Astrocyte (in vitro differentiated cells and primary cell): ENCODE results near the gene HYAL2. TPM values are rescaled to one million over a fixed set of nuclear protein-coding genes. Genes with fewer than 3 reads are reported as not detected.

Experiments
- DNase-seq: peaks from one replicate; pipeline ENCODE4 v3.0.0-alpha.2; 2010; ENCODE audit warnings: low read depth
- FAIRE-seq: peaks from 2 replicates; lab custom pipeline; 2011; peaks lifted over from hg19 to GRCh38; lab: Jason Lieb, UNC
- H2AFZ ChIP-seq: 2 replicates; pipeline ENCODE4 v1.6.0; 2012; ENCODE audit warnings: low read depth, low read length, inconsistent platforms
- H3K27ac ChIP-seq: 2 replicates; pipeline ENCODE4 v1.5.1; 2011; ENCODE audit warnings: low read depth, low read length, inconsistent platforms
- H3K27me3 ChIP-seq: 2 replicates; pipeline ENCODE4 v1.6.0; 2011; ENCODE audit warnings: low read length, inconsistent platforms; ENCODE audit not compliant: insufficient read depth
- H3K36me3 ChIP-seq: 2 replicates; pipeline ENCODE4 v1.5.1; 2011; ENCODE audit warnings: low read length, inconsistent platforms; ENCODE audit not compliant: insufficient read depth
- H3K4me1 ChIP-seq: 2 replicates; pipeline ENCODE4 v1.5.1; 2011; ENCODE audit warnings: low read length, inconsistent platforms; ENCODE audit not compliant: insufficient read depth
- H3K4me2 ChIP-seq: 2 replicates; pipeline ENCODE4 v1.6.0; 2012; ENCODE audit warnings: low read length, inconsistent platforms
- H3K4me3 ChIP-seq: 2 replicates; pipeline ENCODE4 v1.5.1; 2011; ENCODE audit warnings: low read depth, mild to moderate bottlenecking, low read length, inconsistent platforms; ENCODE audit not compliant: insufficient read depth
- H3K79me2 ChIP-seq: 2 replicates; pipeline ENCODE4 v1.6.0; 2012; ENCODE audit warnings: mild to moderate bottlenecking, low read length, inconsistent platforms; ENCODE audit not compliant: insufficient read depth
- H3K9ac ChIP-seq: 2 replicates; pipeline ENCODE4 v1.6.0; 2012; ENCODE audit warnings: mild to moderate bottlenecking, low read length, inconsistent platforms
- H3K9me3 ChIP-seq: 2 replicates; pipeline ENCODE4 v1.5.1; 2012; ENCODE audit warnings: low read depth, mild to moderate bottlenecking, low read length, inconsistent platforms; ENCODE audit not compliant: insufficient read depth
- H4K20me1 ChIP-seq: 2 replicates; pipeline ENCODE4 v1.6.0; 2012; ENCODE audit warnings: low read length, inconsistent platforms; ENCODE audit not compliant: insufficient read depth
- H3K27ac Mint-ChIP-seq: one replicate; pipeline ENCODE4 v1.8.0; 2021; ENCODE audit warnings: mild to moderate bottlenecking, mixed read lengths; ENCODE audit not compliant: unreplicated experiment
- H3K27me3 Mint-ChIP-seq: one replicate; pipeline ENCODE4 v1.8.0; 2021; ENCODE audit warnings: low read depth, mixed read lengths; ENCODE audit not compliant: unreplicated experiment
- H3K36me3 Mint-ChIP-seq: one replicate; pipeline ENCODE4 v1.8.0; 2021; ENCODE audit warnings: low read depth, mixed read lengths; ENCODE audit not compliant: unreplicated experiment
- H3K4me1 Mint-ChIP-seq: one replicate; pipeline ENCODE4 v1.8.0; 2021; ENCODE audit warnings: low read depth, mixed read lengths; ENCODE audit not compliant: unreplicated experiment
- H3K4me3 Mint-ChIP-seq: one replicate; pipeline ENCODE4 v1.8.0; 2021; ENCODE audit warnings: mild to moderate bottlenecking, moderate library complexity, mixed read lengths; ENCODE audit not compliant: unreplicated experiment
- H3K9me3 Mint-ChIP-seq: one replicate; pipeline ENCODE4 v1.8.0; 2021; ENCODE audit warnings: mild to moderate bottlenecking, mixed read lengths; ENCODE audit not compliant: unreplicated experiment
- EZH2 ChIP-seq: IDR thresholded peaks from 2 replicates; pipeline ENCODE4 v1.6.1; 2012; ENCODE audit warnings: mild to moderate bottlenecking, low read length, inconsistent platforms; ENCODE audit not compliant: insufficient read depth
- total RNA-seq: library from RNA; stranded (reverse); gene quantifications from 2 replicates; pipeline ENCODE4 v1.2.1, GENCODE V29; 2021
- TF ChIP-seq, protein P1 (sequence below): IDR thresholded peaks from 2 replicates; pipeline ENCODE4 v1.5.1; 2011; ENCODE audit warnings: low read depth, mild to moderate bottlenecking, inconsistent platforms, low read length, moderate library complexity; ENCODE audit not compliant: insufficient read depth

HYAL2 gene
- total RNA-seq, 1 donor from 2014 or later = 42.9 TPM

DNA sequence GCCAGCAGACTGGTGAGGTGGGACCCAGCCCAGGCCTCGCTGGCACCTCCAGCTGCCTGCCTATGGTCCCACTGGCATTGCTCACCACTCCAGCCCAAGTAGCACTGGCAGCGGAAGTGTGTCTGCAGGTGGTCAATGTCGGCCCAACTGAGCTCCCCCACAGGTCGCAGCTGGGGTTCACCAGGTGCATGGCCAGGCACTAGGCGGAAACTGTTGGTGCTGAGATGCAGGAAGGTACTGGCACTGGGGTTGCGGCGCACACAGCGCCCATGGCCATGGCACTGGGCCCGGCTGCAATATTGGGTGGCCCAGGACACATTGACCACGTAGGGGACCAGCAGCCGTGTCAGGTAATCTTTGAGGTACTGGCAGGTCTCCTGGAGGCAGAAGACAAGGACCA lies 4.4 kb downstream of the HYAL2 start:
- Mint-ChIP-seq H3K9me3 (no peaks in the 10 kb centered on the region), H3K27me3 (no peaks in the 10 kb centered on the region), H3K4me1 (peaks cover 22% of the 10 kb centered on the region), H3K27ac (no peak overlapping the region), H3K36me3 (peaks cover 22% of the 10 kb centered on the region), H3K4me3 (no peak overlapping the region)
- no peak overlapping the region for H3K9ac ChIP-seq
- no peak overlapping the region for H3K4me3 ChIP-seq
- peaks cover 40% of the 10 kb centered on the region for H3K79me2 ChIP-seq
- H3K36me3 ChIP-seq = peaks cover 8% of the 10 kb centered on the region
- no peak overlapping the region for H3K27ac ChIP-seq
- H3K4me2 ChIP-seq = peak overlapping the region; percentile 93
- H3K27me3 ChIP-seq = no peaks in the 10 kb centered on the region
- no peaks in the 10 kb centered on the region for H3K9me3 ChIP-seq
- H3K4me1 ChIP-seq = peaks cover 29% of the 10 kb centered on the region
- DNase-seq (no peak), FAIRE-seq (no peak)
- H4K20me1 ChIP-seq = peaks cover 58% of the 10 kb centered on the region
- no peak overlapping the region for H2AFZ ChIP-seq
- TF ChIP-seq EZH2 = no peak
- TF ChIP-seq, protein P1, sequence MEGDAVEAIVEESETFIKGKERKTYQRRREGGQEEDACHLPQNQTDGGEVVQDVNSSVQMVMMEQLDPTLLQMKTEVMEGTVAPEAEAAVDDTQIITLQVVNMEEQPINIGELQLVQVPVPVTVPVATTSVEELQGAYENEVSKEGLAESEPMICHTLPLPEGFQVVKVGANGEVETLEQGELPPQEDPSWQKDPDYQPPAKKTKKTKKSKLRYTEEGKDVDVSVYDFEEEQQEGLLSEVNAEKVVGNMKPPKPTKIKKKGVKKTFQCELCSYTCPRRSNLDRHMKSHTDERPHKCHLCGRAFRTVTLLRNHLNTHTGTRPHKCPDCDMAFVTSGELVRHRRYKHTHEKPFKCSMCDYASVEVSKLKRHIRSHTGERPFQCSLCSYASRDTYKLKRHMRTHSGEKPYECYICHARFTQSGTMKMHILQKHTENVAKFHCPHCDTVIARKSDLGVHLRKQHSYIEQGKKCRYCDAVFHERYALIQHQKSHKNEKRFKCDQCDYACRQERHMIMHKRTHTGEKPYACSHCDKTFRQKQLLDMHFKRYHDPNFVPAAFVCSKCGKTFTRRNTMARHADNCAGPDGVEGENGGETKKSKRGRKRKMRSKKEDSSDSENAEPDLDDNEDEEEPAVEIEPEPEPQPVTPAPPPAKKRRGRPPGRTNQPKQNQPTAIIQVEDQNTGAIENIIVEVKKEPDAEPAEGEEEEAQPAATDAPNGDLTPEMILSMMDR = no peak

DNA sequence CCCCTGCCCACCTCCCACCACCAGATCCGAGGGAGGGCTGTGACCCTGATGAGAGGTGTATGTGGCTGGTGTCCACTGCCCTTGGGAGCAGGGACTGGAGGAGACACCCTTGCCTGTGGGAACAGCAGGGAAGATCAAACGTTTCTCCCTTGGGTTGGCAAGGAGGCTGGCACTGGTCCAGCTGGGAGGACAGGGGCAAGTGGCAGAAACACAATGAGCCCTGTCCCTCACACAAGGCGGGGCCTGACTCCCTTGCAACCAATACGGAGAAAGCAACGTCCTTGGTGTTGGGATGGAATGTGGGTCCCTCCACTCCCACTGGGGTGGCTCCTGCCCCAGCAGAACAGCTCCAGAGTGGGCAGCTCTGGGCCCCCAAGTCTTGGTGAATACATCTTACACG lies 5.2 kb downstream of the HYAL2 start:
- Histone ChIP-seq H3K79me2 (peaks cover 40% of the 10 kb centered on the region), H3K9me3 (no peaks in the 10 kb centered on the region), H3K27me3 (no peaks in the 10 kb centered on the region), H2AFZ (no peak overlapping the region), H3K36me3 (peaks cover 8% of the 10 kb centered on the region), H3K4me1 (peaks cover 29% of the 10 kb centered on the region), H3K9ac (peak overlapping the region; percentile 29), H3K4me2 (peak overlapping the region; percentile 55), H3K27ac (no peak overlapping the region), H3K4me3 (no peak overlapping the region), H4K20me1 (peaks cover 58% of the 10 kb centered on the region)
- Mint-ChIP-seq H3K4me3 (no peak overlapping the region), H3K4me1 (peaks cover 16% of the 10 kb centered on the region), H3K27me3 (no peaks in the 10 kb centered on the region), H3K9me3 (no peaks in the 10 kb centered on the region), H3K36me3 (peaks cover 22% of the 10 kb centered on the region), H3K27ac (peak overlapping the region; percentile 53)
- FAIRE-seq = no peak
- no peak for DNase-seq
- no peak for TF ChIP-seq EZH2
- TF ChIP-seq, protein P1 = no peak

DNA sequence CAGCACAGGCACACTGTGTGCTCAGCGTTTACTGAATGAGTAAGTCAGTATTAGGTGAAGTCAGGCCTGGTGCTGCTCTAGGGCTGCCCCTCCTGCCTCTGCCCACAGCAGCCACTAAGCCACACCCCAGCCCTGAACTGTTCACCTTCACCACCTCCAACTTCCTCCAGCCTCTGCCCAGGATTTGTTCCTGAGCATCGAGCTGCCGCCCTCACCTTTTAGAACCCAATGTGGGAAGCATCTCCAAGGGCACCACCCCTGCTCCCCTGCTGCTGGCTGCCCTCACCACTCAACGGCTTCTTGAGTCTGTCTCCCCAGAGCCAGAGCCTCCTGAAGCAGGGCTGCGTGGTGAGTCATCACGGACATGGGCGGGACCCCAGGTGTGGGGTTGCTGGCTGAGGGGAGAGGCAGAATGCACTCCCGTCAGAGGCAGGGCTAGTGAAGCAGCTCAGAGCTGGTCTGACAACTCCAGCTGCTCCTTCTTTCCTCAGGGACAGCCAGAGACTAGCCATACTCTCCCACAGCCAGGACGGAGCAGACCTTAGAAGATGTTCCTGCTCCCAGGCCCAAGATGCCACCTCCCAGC lies 5.8 kb downstream of the HYAL2 start:
- H3K27me3 Mint-ChIP-seq = no peaks in the 10 kb centered on the region
- Histone ChIP-seq H3K27me3 (no peaks in the 10 kb centered on the region), H3K4me1 (peaks cover 24% of the 10 kb centered on the region), H3K79me2 (peaks cover 40% of the 10 kb centered on the region), H3K4me3 (no peak overlapping the region), H3K9me3 (no peaks in the 10 kb centered on the region), H3K4me2 (peak overlapping the region; percentile 55), H3K9ac (peak overlapping the region; percentile 29), H4K20me1 (peaks cover 58% of the 10 kb centered on the region), H3K27ac (no peak overlapping the region), H3K36me3 (peaks cover 8% of the 10 kb centered on the region), H2AFZ (no peak overlapping the region)
- peaks cover 22% of the 10 kb centered on the region for H3K36me3 Mint-ChIP-seq
- FAIRE-seq = no peak
- H3K9me3 Mint-ChIP-seq = no peaks in the 10 kb centered on the region
- peak; percentile 65 for DNase-seq
- TF ChIP-seq, protein P1 = no peak
- no peak for TF ChIP-seq EZH2
- no peak overlapping the region for H3K27ac Mint-ChIP-seq
- peaks cover 16% of the 10 kb centered on the region for H3K4me1 Mint-ChIP-seq
- H3K4me3 Mint-ChIP-seq = no peak overlapping the region
